Transverse colon (tissue), 4 donors: ENCODE data around the gene TFG. TPM values are rescaled to one million over a fixed set of nuclear protein-coding genes. Genes with fewer than 3 reads are reported as not detected.

Experiments
- DNase-seq: peaks from one replicate; pipeline ENCODE4 v3.0.0-alpha.2; 2019
- H3K27ac ChIP-seq, 4 donors: fragments of 200-600 bp; sonication (generic); 2 replicates each; pipeline ENCODE4 v1.5.1; 2016 to 2018; ENCODE audit warnings: inconsistent platforms in 4 of 4
- H3K27me3 ChIP-seq: fragments of 200-600 bp; sonication (generic); 2 replicates; pipeline ENCODE4 v1.5.1; 2017; ENCODE audit warnings: inconsistent platforms
- H3K36me3 ChIP-seq, 4 donors: fragments of 200-600 bp; sonication (generic); 2 replicates each; pipeline ENCODE4 v1.5.1; 2017 to 2019; ENCODE audit warnings: inconsistent platforms in 4 of 4
- H3K4me1 ChIP-seq, 4 donors: fragments of 200-600 bp; sonication (generic); 2 replicates each; pipeline ENCODE4 v1.5.1; 2017 to 2020; ENCODE audit warnings: inconsistent platforms in 4 of 4
- H3K4me3 ChIP-seq, 4 donors: fragments of 200-600 bp; sonication (generic); 1 replicate in 1 of 4; 2 replicates in 3 of 4; pipeline versions ENCODE4 v1.5.1 to v1.6.1; 2017 to 2019; ENCODE audit warnings: inconsistent platforms in 4 of 4
- H3K9me3 ChIP-seq, 2 donors: fragments of 200-600 bp; sonication (generic); 2 replicates each; pipeline ENCODE4 v1.5.1; 2017 to 2019; ENCODE audit warnings: inconsistent platforms in 2 of 2
- EP300 ChIP-seq: sonication (generic); formaldehyde crosslinking; IDR thresholded peaks from one replicate; pipeline ENCODE4 v1.6.1; 2017; ENCODE audit warnings: antibody characterized with exemption, low read depth
- POLR2A ChIP-seq: fragments of 450-650 bp; IDR thresholded peaks from one replicate; pipeline ENCODE4 v1.6.1; 2016; ENCODE audit warnings: antibody characterized with exemption, mild to moderate bottlenecking, moderate library complexity
- POLR2AphosphoS5 ChIP-seq, 3 donors: sonication (generic); formaldehyde crosslinking; IDR thresholded peaks; one replicate each; pipeline ENCODE4 v1.6.1; 2016; ENCODE audit warnings: antibody characterized with exemption in 3 of 3
- WGBS, 2 donors: methylation state at CpG; one replicate each; pipeline ENCODE4 v1.1.5; 2018; ENCODE audit warnings: low coverage in 1 of 2; 5-methylcytosine and 5-hydroxymethylcytosine counted together
- in situ Hi-C, 4 donors: fragments of 200-750 bp; cut with MboI; loops; one replicate each; pipeline versions ENCODE4 v1.15.0 to v1.15.1; 2017; ENCODE audit warnings: low sequenced_read_pairs in 3 of 4, low pct_ligation_motif_present in 1 of 4, low pct_unique_long_range_greater_than_20kb in 1 of 4
- intact Hi-C: fragments of 100-400 bp; cut with DNase I; formaldehyde crosslinking; loops from one replicate; pipeline ENCODE4 v1.15.1; 2023; ENCODE audit warnings: low total_unique reads
- total RNA-seq, 4 donors: library from RNA; depleted of rRNA; stranded (reverse); fragments of >200 nt; gene quantifications; one replicate each; pipeline ENCODE4 v1.1.0, GENCODE V29; 2016
- TF ChIP-seq, protein P1 (sequence below), 5 experiments: fragments of 200-600 bp in 3 of 5; fragments of 450-650 bp in 2 of 5; sonication (generic) in 3 of 5; IDR thresholded peaks; 1 replicate in 2 of 5; 2 replicates in 3 of 5; pipeline ENCODE4 v1.5.1; 2016 to 2017; ENCODE audit warnings: antibody characterized with exemption in 5 of 5, inconsistent platforms in 3 of 5, mild to moderate bottlenecking in 2 of 5, moderate library complexity in 1 of 5

The TFG gene
- total RNA-seq, 4 donors from 2014 or later, result 72.2 to 118 (median 94.3) TPM

DNA sequence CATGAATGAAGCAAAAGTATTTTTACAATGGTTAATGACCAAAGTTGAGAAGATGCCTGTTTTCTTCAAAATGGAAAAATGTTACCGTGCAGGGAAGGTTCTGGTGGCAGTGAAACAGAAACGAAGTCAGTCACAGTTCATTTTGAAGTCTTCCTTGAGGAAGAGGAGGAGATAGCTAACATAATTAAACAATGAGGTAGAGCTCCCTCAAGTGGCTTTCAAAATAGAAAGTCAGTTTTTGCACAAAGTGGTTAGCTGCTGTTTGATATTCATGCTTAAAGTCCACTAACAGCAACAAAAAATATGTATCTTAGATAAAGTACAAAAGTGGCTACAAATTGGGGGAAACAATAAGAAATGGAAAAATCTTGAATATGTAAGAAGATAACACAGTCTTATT, 87.3 kb downstream of the TFG start:
- no peaks in the 10 kb centered on the region for H3K27me3 ChIP-seq
- no peak for DNase-seq
- H3K9me3 ChIP-seq, result no peaks in the 10 kb centered on the region
- no peak overlapping the region for H3K27ac ChIP-seq
- H3K4me3 ChIP-seq, result no peak overlapping the region
- TF ChIP-seq POLR2A (no peak), POLR2AphosphoS5 (IDR thresholded peaks at IDR 0.05) (no peak), EP300 (no peak)
- TF ChIP-seq, protein P1, sequence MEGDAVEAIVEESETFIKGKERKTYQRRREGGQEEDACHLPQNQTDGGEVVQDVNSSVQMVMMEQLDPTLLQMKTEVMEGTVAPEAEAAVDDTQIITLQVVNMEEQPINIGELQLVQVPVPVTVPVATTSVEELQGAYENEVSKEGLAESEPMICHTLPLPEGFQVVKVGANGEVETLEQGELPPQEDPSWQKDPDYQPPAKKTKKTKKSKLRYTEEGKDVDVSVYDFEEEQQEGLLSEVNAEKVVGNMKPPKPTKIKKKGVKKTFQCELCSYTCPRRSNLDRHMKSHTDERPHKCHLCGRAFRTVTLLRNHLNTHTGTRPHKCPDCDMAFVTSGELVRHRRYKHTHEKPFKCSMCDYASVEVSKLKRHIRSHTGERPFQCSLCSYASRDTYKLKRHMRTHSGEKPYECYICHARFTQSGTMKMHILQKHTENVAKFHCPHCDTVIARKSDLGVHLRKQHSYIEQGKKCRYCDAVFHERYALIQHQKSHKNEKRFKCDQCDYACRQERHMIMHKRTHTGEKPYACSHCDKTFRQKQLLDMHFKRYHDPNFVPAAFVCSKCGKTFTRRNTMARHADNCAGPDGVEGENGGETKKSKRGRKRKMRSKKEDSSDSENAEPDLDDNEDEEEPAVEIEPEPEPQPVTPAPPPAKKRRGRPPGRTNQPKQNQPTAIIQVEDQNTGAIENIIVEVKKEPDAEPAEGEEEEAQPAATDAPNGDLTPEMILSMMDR (IDR thresholded peaks at IDR 0.05), result peak in 2 of 5 experiments; percentile 9 to 11
- peaks cover 0 to 3% (median 0%) of the 10 kb centered on the region in 4 donors for H3K4me1 ChIP-seq
- in situ Hi-C loops, result no loop called here
- no peaks in the 10 kb centered on the region for H3K36me3 ChIP-seq
- 0 to 11% methylated on average over 2 of the region's 2 CpGs for WGBS, 2 donors
- intact Hi-C loops, result no loop called here

DNA sequence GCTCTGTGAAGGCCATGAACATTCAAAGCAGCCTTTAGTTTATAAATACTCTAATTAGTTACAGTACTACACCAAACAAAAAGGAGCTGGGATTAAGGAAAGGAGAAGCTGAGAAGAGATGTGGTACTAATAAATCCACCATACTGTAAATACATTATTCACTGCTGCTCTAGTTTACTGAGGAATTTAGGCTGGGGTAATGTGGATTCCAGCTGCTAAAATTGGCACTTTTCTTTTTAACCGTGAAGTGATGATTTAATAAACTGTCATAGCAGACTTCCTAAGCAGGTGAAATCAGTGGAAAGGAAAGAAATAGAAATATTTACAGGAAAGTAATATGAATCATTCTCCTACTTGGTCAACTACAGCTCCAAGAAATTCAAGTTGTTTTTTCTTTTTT, 88.7 kb downstream of the TFG start:
- TF ChIP-seq EP300 (no peak), POLR2A (no peak), POLR2AphosphoS5 (IDR thresholded peaks at IDR 0.05) (no peak)
- TF ChIP-seq, protein P1 (IDR thresholded peaks at IDR 0.05), result no peak
- no peak overlapping the region for H3K4me3 ChIP-seq
- intact Hi-C loops, result no loop called here
- no peaks in the 10 kb centered on the region for H3K9me3 ChIP-seq
- WGBS, 2 donors, result 46 to 64% methylated on average over 1 of the region's 1 CpG
- no peaks in the 10 kb centered on the region for H3K27me3 ChIP-seq
- in situ Hi-C loops, result no loop called here
- DNase-seq, result no peak
- no peak overlapping the region for H3K27ac ChIP-seq
- H3K4me1 ChIP-seq, result peaks cover 0 to 3% (median 0%) of the 10 kb centered on the region in 4 donors
- H3K36me3 ChIP-seq, result no peaks in the 10 kb centered on the region

Other genes with a start within 250 kb of the TFG start
- gene TMEM45A, start 216.9 kb upstream of the TFG start, total RNA-seq, result 1 to 10 TPM in 3 of 4 donors, under 1 TPM in 1; 0.60 to 4.1 (median 1.5) TPM
- gene ADGRG7, start 99.9 kb upstream of the TFG start, total RNA-seq, result 10 to 100 TPM in 3 of 4 donors, 1 to 10 TPM in 1; 1.8 to 18.3 (median 12.1) TPM